NCI-H526 (cell line): Measurements from ENCODE around the gene IGFBP1.
"Not testable (repeated sequence)": the region's sequence is repeated elsewhere in the genome, so short reads cannot be mapped to it uniquely, and the experiment has no call there.

Source experiments
- DNase-seq, 2 experiments: peaks; one replicate each; lab custom pipeline; 2025; lab: John Stamatoyannopoulos, UW

The IGFBP1 gene

GRCh38 chr7:45888185-45888992 is at the start of gene IGFBP1:
Gene IGFBP1 (plus strand): TSS chr7:45888488. CDS start chr7:45888653, 165 bp downstream.
- DNase-seq, result peak in 1 of 2 experiments; percentile 28

GRCh38 chr7:45838852-45839251 is 49.4 kb upstream of the IGFBP1 start:
- DNase-seq, result not testable (repeated sequence)

GRCh38 chr7:45841926-45842717 is 46.2 kb upstream of the IGFBP1 start:
- not testable (repeated sequence) for DNase-seq

- not testable (repeated sequence) for DNase-seq
Observed at GRCh38 chr7:45846536-45846935, 41.8 kb upstream of the IGFBP1 start.

- DNase-seq, result not testable (repeated sequence)
Observed at GRCh38 chr7:45848734-45849133, 39.6 kb upstream of the IGFBP1 start.

- not testable (repeated sequence) for DNase-seq
Observed at GRCh38 chr7:45852984-45853383, 35.3 kb upstream of the IGFBP1 start.

- DNase-seq, result not testable (repeated sequence)
Observed at GRCh38 chr7:45853491-45853890, 34.8 kb upstream of the IGFBP1 start.

- not testable (repeated sequence) for DNase-seq
Observed at GRCh38 chr7:45855680-45856079, 32.6 kb upstream of the IGFBP1 start.

- DNase-seq, result not testable (repeated sequence)
Observed at GRCh38 chr7:45856888-45857287, 31.4 kb upstream of the IGFBP1 start.

GRCh38 chr7:45863715-45864114 is 24.6 kb upstream of the IGFBP1 start:
- DNase-seq, result no peak

GRCh38 chr7:45865594-45866410 is 22.5 kb upstream of the IGFBP1 start:
- DNase-seq, result no peak

GRCh38 chr7:45867471-45867870 is 20.8 kb upstream of the IGFBP1 start:
- no peak for DNase-seq

GRCh38 chr7:45869426-45869825 is 18.9 kb upstream of the IGFBP1 start:
- DNase-seq, result no peak

GRCh38 chr7:45872116-45873034 is 15.9 kb upstream of the IGFBP1 start:
- DNase-seq, result peak in 1 of 2 experiments; percentile 25

GRCh38 chr7:45873035-45873354 is 15.3 kb upstream of the IGFBP1 start, which contains the start of gene CCDC201:
Gene CCDC201 (minus strand): TSS chr7:45873082. CDS start chr7:45873007, 75 bp downstream.
- DNase-seq, result no peak

GRCh38 chr7:45873355-45873754 is 14.9 kb upstream of the IGFBP1 start:
- no peak for DNase-seq

- no peak for DNase-seq
Observed at GRCh38 chr7:45874408-45875131, 13.7 kb upstream of the IGFBP1 start.

GRCh38 chr7:45876519-45876918 is 11.8 kb upstream of the IGFBP1 start:
- no peak for DNase-seq

GRCh38 chr7:45878457-45879144 is 9.7 kb upstream of the IGFBP1 start:
- DNase-seq, result no peak

- no peak for DNase-seq
Observed at GRCh38 chr7:45880433-45880860, 7.8 kb upstream of the IGFBP1 start.
